SU-DHL-6 (cell line): ENCODE results near the gene DNAH7.

Experiments
- H2AFZ ChIP-seq: fragments of 200-600 bp; sonication (generic); 2 replicates; pipeline ENCODE4 v1.6.1; 2014; ENCODE audit warnings: low read depth, mild to moderate bottlenecking, moderate library complexity, mixed read lengths, antibody characterized with exemption, low read length; ENCODE audit not compliant: severe bottlenecking
- H3F3A ChIP-seq: fragments of 200-600 bp; shearing (Covaris generic); 2 replicates; pipeline ENCODE4 v1.6.0; 2016; ENCODE audit warnings: antibody characterized with exemption, mild to moderate bottlenecking; ENCODE audit not compliant: insufficient read depth
- H3K27ac ChIP-seq: fragments of 200-600 bp; sonication (generic); 2 replicates; pipeline ENCODE4 v1.5.1; 2016; ENCODE audit warnings: low read depth, mild to moderate bottlenecking, low read length, moderate library complexity, mixed read lengths
- H3K27me3 ChIP-seq: fragments of 200-600 bp; sonication (generic), shearing (Covaris generic); 2 replicates; pipeline ENCODE4 v1.6.0; 2014; ENCODE audit warnings: mild to moderate bottlenecking, low read length
- H3K36me3 ChIP-seq: fragments of 200-600 bp; sonication (generic); 2 replicates; pipeline ENCODE4 v1.6.1; 2014; ENCODE audit warnings: mild to moderate bottlenecking, low read length, mixed read lengths
- H3K4me2 ChIP-seq: fragments of 300-600, 200-600 bp; shearing (Covaris generic), sonication (generic); 2 replicates; pipeline ENCODE4 v1.6.0; 2014; ENCODE audit warnings: low read length, low read depth, mild to moderate bottlenecking; ENCODE audit not compliant: poor library complexity, severe bottlenecking
- H3K4me3 ChIP-seq: fragments of 200-600 bp; sonication (generic); 2 replicates; pipeline ENCODE4 v1.5.1; 2014; ENCODE audit warnings: antibody characterized with exemption, low read length, mild to moderate bottlenecking, mixed read lengths; ENCODE audit not compliant: insufficient read depth, poor library complexity, severe bottlenecking
- H3K79me2 ChIP-seq: fragments of 200-600 bp; sonication (generic); 2 replicates; pipeline ENCODE4 v1.6.1; 2014; ENCODE audit warnings: mild to moderate bottlenecking, low read length, moderate library complexity; ENCODE audit not compliant: insufficient read depth
- H3K9ac ChIP-seq: fragments of 200-600 bp; sonication (generic); 2 replicates; pipeline ENCODE4 v1.7.0; 2014; ENCODE audit warnings: mild to moderate bottlenecking, low read length
- H3K9me2 ChIP-seq: fragments of 200-600 bp; sonication (generic); replicated peaks from 2 replicates; pipeline ENCODE4 v1.6.1; 2014; ENCODE audit warnings: low read length; ENCODE audit not compliant: insufficient read depth
- H3K9me3 ChIP-seq: fragments of 200-600 bp; sonication (generic); 2 replicates; pipeline ENCODE4 v1.6.1; 2014; ENCODE audit warnings: low read length, mixed read lengths; ENCODE audit not compliant: insufficient read depth
- H4K20me1 ChIP-seq: fragments of 200-600 bp; sonication (generic); 2 replicates; pipeline ENCODE4 v1.6.1; 2014; ENCODE audit warnings: low read depth, mild to moderate bottlenecking, antibody characterized with exemption, low read length, moderate library complexity, mixed read lengths
- EZH2phosphoT487 ChIP-seq: fragments of 200-600 bp; sonication (generic), shearing (Covaris generic); conservative IDR thresholded peaks from 2 replicates; pipeline ENCODE4 v1.6.1; 2018; ENCODE audit warnings: mild to moderate bottlenecking, antibody characterized with exemption, low read length, moderate library complexity, mixed read lengths
- TF ChIP-seq, protein P1 (sequence below): fragments of 200-600 bp; sonication (generic); IDR thresholded peaks from one replicate; pipeline ENCODE4 v1.5.1; 2017; ENCODE audit warnings: antibody characterized with exemption, mild to moderate bottlenecking, low read length, moderate library complexity; ENCODE audit not compliant: insufficient read depth, poor library complexity, severe bottlenecking

Gene DNAH7

DNA sequence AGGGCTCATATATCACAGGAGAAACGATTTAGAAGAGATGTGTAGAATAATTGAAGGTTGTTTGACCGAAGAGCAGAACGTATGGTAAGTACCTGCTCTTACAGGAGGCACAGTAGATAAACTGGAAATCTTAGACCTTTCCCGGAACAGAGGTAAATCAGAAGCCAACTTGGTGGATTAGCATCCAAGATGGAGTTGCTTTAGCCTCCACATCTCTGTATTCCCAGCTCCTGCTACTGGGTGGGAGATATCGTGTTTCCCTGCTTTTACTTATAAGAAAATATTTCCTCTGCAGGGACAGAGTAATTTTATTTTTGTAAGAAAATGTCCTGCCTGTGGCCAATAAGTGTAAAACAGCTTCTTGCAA, 247.1 kb downstream of the DNAH7 start:
- Histone ChIP-seq H3K4me2 (no peak overlapping the region), H3K27me3 (no peaks in the 10 kb centered on the region), H3K36me3 (no peaks in the 10 kb centered on the region), H4K20me1 (no peaks in the 10 kb centered on the region), H3K9me2 (no peaks in the 10 kb centered on the region), H3K4me3 (no peak overlapping the region), H3K27ac (no peak overlapping the region), H2AFZ (no peak overlapping the region), H3K79me2 (no peaks in the 10 kb centered on the region), H3K9ac (no peak overlapping the region), H3F3A (no peaks in the 10 kb centered on the region), H3K9me3 (no peaks in the 10 kb centered on the region)
- TF ChIP-seq, protein P1, sequence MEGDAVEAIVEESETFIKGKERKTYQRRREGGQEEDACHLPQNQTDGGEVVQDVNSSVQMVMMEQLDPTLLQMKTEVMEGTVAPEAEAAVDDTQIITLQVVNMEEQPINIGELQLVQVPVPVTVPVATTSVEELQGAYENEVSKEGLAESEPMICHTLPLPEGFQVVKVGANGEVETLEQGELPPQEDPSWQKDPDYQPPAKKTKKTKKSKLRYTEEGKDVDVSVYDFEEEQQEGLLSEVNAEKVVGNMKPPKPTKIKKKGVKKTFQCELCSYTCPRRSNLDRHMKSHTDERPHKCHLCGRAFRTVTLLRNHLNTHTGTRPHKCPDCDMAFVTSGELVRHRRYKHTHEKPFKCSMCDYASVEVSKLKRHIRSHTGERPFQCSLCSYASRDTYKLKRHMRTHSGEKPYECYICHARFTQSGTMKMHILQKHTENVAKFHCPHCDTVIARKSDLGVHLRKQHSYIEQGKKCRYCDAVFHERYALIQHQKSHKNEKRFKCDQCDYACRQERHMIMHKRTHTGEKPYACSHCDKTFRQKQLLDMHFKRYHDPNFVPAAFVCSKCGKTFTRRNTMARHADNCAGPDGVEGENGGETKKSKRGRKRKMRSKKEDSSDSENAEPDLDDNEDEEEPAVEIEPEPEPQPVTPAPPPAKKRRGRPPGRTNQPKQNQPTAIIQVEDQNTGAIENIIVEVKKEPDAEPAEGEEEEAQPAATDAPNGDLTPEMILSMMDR: no peak
- no peak for TF ChIP-seq EZH2phosphoT487

DNA sequence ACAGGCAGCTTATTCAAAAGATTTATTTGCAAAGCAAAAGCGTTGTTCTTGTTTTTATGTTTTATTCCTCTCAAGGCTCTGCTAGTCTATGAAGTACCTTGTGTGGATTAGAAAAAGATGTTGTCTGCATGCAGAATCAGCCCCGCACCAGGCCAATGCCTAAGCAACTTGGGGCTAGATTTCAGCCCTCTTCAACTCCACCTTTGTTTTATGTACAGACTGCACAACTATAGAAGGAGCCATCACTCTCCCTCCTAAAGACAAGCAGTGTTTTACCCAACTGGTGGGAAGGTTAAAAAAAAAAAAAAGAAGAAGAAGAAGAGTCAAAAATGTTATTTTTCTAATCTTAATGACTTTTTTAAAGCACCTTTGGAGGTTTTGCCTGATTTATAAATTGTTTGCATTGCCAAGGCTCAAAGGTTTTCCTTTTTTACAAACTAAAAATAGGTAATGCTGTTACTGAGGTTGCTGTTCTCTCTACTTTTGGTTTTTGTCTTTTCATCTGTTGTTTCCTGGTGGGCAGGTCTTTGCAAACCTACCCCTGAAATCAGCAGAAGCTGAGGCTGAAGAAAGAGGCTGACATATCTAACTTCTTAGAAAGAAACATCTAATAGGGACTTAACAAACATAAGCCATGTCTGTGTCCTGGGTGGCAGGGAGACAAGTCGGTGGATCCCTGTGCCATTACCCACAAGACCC, 247.6 kb downstream of the DNAH7 start:
- no peaks in the 10 kb centered on the region for H3K27me3 ChIP-seq
- TF ChIP-seq EZH2phosphoT487: no peak
- TF ChIP-seq, protein P1: no peak
- no peak overlapping the region for H3K4me3 ChIP-seq

DNA sequence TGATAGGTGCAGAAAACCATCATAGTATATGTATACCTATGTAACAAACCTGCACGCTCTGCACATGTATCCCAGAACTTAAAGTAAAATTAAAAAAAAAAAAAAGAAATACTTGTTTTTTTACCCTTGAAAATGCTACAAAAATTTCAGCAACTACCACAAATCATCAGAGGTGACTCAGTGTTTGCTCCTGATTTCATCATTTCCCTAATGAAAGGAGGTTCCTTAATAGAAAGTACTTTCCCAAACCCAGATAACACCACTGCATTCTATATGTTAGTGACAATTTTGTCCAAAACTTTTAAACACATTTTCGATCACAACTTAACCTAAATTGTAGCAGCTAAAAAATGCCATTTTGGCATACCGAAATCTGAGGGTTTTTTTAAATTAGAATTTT, 248.3 kb downstream of the DNAH7 start:
- H3K4me2 ChIP-seq: no peak overlapping the region
- H3K36me3 ChIP-seq: no peaks in the 10 kb centered on the region
- no peak overlapping the region for H3K4me3 ChIP-seq
- no peaks in the 10 kb centered on the region for H3F3A ChIP-seq
- H4K20me1 ChIP-seq: no peaks in the 10 kb centered on the region
- H3K9ac ChIP-seq: no peak overlapping the region
- no peaks in the 10 kb centered on the region for H3K9me2 ChIP-seq
- H2AFZ ChIP-seq: no peak overlapping the region
- H3K27me3 ChIP-seq: no peaks in the 10 kb centered on the region
- H3K79me2 ChIP-seq: no peaks in the 10 kb centered on the region
- H3K27ac ChIP-seq: no peak overlapping the region
- TF ChIP-seq EZH2phosphoT487: no peak
- TF ChIP-seq, protein P1: no peak
- no peaks in the 10 kb centered on the region for H3K9me3 ChIP-seq

More for the DNA sequence above, 247.6 kb downstream of the DNAH7 start:
- Histone ChIP-seq H3K4me2 (no peak overlapping the region), H3K9me2 (no peaks in the 10 kb centered on the region), H4K20me1 (no peaks in the 10 kb centered on the region), H3K9me3 (no peaks in the 10 kb centered on the region), H3K27ac (no peak overlapping the region), H2AFZ (no peak overlapping the region), H3K36me3 (no peaks in the 10 kb centered on the region), H3F3A (no peaks in the 10 kb centered on the region), H3K9ac (no peak overlapping the region), H3K79me2 (no peaks in the 10 kb centered on the region)
